Stomach (tissue), 4 donors: Measurements from ENCODE around the gene WDSUB1.

Source experiments
- EP300 ChIP-seq: sonication (generic); formaldehyde crosslinking; IDR thresholded peaks from one replicate; pipeline ENCODE4 v1.6.1; 2017; ENCODE audit warnings: antibody characterized with exemption
- TF ChIP-seq, protein P1 (sequence below), 7 experiments: fragments of 450-650 bp in 4 of 7; fragments of 200-600 bp in 3 of 7; sonication (generic) in 3 of 7; IDR thresholded peaks; one replicate each; pipeline ENCODE4 v1.5.1; 2016 to 2019; ENCODE audit warnings: antibody characterized with exemption in 7 of 7, control low read depth in 2 of 7, mild to moderate bottlenecking in 1 of 7

DNA sequence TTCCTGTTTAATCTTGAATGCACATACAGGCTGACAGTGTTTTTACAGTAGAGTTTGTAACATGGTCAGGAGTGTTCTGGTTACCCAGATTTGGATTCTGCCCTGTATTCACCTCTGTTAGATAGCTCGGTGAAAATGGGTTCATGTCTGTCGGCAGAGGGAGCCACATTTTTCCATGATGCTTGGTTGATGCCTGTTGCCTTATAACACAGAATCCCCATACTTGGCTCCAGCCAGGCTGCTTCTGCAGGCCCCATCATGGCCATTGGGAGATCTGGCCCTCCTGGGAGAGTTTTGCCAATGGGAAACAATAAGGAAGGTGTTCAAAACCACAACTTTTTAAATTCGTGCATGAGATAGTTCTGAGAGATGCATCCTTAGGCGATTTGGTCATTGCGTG, 78.1 kb downstream of the WDSUB1 start:
- TF ChIP-seq, protein P1, sequence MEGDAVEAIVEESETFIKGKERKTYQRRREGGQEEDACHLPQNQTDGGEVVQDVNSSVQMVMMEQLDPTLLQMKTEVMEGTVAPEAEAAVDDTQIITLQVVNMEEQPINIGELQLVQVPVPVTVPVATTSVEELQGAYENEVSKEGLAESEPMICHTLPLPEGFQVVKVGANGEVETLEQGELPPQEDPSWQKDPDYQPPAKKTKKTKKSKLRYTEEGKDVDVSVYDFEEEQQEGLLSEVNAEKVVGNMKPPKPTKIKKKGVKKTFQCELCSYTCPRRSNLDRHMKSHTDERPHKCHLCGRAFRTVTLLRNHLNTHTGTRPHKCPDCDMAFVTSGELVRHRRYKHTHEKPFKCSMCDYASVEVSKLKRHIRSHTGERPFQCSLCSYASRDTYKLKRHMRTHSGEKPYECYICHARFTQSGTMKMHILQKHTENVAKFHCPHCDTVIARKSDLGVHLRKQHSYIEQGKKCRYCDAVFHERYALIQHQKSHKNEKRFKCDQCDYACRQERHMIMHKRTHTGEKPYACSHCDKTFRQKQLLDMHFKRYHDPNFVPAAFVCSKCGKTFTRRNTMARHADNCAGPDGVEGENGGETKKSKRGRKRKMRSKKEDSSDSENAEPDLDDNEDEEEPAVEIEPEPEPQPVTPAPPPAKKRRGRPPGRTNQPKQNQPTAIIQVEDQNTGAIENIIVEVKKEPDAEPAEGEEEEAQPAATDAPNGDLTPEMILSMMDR (IDR thresholded peaks at IDR 0.05), result no peak
- no peak for TF ChIP-seq EP300
